ENCODE data around the gene R3HDM1.
A peak's percentile ranks its signal among the peaks of the same experiment; 100 is the strongest.
"Not testable (repeated sequence)": the region's sequence is repeated elsewhere in the genome, so short reads cannot be mapped to it uniquely, and the experiment has no call there.

The R3HDM1 gene

DNA sequence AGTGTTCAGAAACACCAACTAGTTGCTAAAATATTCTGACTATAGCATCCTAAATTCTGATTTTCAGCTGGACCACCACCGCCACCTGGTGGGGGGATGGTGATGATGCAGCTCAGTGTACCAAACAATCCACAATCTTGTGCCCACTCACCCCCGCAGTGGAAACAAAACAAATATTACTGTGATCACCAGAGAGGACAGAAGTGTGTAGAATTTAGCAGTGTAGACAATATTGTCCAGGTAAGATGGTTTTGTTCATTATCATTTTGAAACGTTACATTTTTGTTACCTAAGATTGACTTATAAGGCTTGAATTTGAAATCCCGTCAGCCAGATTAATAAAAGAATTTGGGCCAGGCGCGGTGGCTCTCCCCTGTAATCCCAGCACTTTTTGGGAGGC, 178.7 kb downstream of the R3HDM1 start:
- peak; percentile 26 for DNase-seq (ENCODE audit: low spot score)

DNA sequence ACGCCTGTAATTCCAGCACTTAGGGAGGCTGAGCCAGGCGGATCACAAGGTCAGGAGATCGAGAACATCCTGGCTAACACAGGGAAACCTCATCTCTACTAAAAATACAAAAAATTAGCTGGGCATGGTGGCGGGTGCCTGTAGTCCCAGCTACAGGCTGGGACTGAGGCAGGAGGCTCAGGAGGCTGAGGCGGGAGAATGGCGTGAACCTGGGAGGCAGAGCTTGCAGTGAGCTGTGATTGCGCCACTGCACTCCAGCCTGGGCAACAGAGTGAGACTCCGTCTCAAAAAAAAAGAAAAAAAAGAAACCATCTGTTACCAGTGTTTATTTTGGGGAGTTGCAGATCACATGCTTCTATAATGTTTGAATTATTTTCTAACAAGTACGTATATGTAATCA, 183.8 kb downstream of the R3HDM1 start:
- not testable (repeated sequence) for DNase-seq (ENCODE audit: low spot score)

DNA sequence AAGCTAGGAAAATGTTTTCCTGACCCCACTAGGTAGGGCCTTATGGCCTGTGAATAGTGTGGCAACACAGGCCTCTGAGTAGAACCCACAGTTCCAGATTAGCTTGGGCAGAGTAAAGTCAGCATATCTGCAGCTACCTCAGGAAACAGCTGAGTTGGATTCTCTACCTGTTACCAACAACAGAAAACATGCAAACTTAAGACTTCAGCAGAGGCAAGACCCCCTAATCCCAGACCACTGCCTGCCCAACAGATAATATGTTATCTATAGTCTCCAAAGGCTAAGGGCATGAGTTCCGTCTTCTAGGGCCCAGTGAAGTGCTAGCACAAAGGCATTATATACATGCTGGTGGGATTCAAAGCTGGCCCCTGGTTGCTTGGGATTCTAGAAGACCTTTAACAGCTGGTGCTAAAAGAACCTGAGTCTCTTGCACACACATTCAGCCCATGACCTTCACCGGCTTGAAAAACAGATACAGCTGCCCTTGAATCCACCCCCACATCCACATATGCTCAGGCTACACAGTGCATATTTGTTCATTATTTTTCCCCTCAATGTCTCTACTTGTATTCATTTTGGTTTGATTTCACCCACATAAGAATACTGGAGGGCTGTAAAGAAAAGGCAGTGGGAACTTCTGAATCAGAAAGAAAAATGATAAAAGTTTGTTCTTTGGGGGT, 196.9 kb downstream of the R3HDM1 start:
- no peak for DNase-seq (ENCODE audit: low spot score)

DNA sequence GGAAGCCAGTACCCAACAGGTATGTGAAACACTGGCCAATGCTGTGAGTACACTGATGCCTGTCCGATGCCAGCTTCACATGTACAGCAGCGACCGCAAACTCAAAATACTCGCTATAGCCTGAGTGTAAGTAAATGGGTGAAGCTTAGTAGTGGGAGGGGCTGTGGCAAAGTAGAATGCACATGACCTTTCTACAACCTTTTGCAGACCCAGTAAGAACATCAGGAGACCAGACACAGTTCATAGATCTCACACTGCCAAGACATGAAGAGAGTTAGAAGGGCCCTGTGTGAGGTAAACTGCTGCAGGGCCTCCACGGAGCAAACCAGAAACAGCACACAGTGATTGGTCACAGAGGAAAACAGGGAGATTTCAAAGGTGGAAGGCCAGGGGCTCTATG, 201.3 kb downstream of the R3HDM1 start:
- no peak for DNase-seq (ENCODE audit: low spot score)

DNA sequence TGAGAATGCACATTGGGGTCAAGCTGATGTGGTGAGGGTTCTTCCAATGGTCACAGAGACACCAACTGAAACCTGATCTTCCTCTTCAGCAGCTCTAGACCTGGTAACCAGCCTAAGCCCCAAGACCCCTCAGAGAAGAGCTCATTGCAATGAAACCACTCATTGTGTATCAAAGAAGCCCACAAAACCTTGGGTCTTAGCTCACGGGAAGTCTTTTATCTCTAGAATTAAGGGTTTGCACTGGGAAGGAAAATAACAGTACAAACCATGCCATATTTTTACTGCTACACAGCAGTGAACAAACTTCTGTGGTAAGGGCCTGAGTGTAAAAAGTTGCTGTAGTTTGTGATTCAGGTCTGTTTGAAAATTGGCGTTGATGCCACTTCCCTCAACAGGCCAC, 201.8 kb downstream of the R3HDM1 start:
- DNase-seq (ENCODE audit: low spot score): no peak

DNA sequence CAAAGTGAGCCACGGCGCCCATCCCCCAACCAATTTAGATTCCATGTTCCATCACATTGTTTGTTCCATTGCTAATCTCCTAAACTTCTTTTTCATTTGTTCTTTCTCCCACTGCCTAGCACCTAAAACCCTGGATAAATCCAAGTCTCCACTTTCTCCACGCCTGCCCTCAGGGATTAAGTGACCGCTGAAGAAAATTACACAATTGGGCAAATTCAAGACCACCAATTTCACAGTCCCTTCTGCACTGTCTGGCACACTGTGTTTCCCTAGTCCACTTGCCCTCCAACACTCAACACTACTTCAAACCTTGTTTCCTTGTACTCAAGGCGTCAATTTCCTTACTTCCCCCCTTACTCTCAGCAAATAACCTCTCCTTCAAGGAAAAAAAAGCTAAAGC, 205.3 kb downstream of the R3HDM1 start:
- DNase-seq (ENCODE audit: low spot score): no peak

DNA sequence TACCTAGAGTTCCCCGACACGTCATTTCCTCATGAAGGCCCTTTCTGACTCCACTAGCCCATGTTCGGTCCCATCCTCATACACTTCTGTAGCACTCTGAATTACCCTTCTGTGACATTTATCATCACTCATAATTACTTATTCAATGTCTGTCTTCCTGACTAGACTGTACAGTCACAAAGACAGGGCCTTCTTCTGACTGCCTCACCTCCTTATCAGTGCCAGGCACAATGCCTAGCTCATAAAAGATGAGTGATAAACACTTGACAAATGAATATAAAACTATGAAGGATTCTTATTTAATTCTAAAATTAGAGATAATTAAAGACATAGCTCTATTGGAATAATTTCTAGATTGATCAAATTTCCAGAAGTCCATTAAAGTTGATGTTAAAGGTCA, 208.9 kb downstream of the R3HDM1 start:
- DNase-seq (ENCODE audit: low spot score): no peak

DNA sequence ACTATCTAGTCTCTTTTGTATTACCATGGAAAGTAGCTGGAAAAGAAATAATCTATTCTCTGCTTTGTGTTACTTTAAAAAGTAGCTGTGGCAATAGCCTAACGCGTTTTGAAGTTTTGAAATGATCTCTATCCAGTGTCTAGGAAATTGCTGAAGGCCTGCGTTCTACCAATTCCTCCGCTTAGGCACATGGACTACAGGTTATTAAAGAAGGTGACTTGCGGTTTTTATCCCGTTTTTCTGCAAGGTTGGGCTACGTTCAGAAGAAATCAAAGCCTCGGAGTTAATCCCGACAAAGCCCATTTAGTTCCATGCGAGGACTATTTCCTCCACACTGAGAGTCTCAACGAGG, 209.7 kb downstream of the R3HDM1 start:
- DNase-seq (ENCODE audit: low spot score): no peak

DNA sequence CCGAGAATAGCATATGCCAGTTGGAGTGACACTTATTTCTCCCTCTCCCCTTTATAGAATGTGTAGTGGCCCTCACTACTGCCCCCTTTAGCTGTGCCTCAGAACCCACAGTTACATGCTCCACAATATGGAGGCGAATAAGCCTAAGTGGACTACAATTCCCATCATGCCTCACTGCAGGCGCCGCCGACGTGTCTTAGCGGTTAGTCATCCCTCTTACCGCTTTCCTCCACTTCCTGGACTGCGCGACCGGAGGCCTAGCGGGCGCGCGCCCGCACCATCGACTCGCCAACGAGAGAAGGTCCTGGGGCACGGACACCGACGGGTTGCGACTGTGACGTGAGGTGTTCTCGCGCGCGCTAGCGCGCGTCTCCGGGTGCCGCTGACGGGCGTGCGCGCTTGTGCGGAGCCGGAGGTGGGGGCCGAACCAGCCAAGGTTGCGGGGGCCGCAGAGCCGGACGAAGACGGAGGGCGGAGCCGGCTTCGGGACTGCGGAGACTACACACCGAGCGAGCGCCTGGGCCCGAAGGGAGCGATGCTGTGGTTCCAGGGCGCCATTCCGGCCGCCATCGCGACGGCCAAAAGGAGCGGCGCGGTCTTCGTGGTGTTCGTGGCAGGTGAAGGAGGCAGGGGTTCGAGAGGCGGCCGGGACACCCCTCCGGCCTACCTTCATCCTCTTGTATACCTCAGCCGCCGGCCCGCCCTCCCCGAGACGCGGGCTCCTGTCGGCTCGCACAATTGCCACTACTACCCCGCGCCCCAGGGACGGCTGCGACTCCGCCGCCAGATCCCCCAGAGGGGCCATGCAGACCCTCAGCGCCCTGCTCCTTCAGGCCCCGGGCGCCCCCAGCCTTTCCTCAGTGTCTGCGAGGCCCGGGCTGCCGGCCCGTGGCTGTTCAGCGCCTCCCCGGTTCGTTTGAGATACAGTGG, 210.4 kb downstream of the R3HDM1 start, which contains the start of gene UBXN4:
TSS of gene UBXN4 (plus strand) at position 461 of the 930 bp plus-strand sequence. CDS start at position 536, 75 bp downstream.
- DNase-seq (ENCODE audit: low spot score): peak; percentile 98

DNA sequence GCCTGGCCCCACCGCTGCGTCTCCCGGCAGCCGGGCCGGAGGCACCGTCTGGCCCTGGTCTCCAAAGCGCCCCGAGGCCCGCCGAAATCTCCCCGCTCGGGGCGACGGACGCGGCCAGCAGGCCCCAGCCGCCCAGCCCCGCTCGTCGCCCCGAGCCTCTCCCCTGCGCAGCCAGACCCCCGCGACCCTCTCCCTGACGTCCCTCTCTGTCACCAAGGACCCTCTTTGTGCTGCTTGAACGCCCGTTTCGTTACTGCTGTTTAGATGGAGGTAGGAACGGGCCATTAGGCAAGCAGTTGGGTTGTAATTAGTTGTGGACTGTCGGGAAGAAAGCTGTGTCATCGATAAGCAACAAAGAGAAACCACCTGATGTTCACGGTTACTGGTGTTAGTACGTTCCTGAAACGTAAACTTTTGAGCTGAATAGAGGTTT, 211.1 kb downstream of the R3HDM1 start:
- peak; percentile 74 for DNase-seq (ENCODE audit: low spot score)

DNA sequence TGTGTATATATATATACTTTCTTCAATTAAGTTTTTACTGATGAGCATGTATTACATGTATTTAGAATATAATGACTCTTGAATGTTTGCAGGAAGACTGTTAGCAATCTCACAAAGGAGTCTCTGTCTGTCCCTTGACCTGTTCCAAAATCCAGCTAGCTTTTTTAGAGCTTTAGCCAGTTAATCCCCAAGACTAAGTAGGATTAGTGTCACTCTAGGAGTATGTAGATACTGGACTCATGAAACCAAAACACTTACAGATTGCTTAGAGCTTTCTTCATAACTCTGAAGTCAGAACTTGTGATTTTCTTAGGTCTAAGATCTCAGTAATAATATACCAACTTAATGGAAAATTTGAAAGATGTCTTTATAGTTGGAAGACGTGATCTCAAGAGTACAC, 212.6 kb downstream of the R3HDM1 start:
- DNase-seq (ENCODE audit: low spot score): no peak

DNA sequence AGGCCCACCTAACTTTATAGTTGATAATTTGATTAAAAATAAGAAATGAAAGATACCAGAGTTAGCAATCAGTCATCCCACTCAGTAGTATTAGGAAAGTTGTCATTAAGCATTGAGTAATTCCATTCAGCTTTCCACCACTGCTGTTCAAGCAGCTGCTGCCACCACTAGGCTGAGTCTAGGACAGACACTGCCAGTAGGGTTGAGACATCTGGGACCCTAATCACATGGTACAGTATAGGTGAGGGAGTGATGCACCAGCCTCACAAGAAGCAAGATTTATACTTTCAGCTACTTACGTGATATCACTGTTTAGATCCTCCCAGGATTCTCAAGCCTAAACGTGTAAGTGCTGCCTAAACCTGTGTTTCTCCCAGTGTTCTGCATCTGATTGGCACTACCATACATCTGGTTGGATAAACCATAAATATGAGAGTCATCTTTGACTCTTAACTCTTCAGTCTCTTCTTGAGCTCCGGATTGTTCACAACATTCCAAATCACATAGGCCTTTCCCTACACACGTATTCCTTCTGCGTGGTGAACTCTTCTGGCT, 213.6 kb downstream of the R3HDM1 start:
- DNase-seq (ENCODE audit: low spot score): peak; percentile 36

DNA sequence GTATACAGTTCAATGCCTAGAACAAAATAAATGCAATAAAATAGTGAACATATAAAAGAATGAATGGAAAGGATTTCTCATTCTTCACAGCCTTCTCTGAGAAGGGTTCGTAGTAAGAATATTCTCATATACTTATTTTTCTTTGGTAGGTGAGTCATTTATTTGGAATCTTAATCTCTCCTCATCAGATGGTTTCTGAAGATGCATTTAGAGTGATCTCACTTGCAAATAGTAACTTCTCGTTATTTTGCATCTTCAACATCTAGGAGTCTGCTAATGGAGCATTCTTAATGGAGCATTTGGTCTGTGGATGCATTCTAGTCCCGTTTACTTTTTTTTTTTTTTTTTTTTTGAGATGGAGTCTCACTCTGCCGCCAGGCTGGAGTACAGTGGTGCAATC, 214.3 kb downstream of the R3HDM1 start:
- no peak for DNase-seq (ENCODE audit: low spot score)

DNA sequence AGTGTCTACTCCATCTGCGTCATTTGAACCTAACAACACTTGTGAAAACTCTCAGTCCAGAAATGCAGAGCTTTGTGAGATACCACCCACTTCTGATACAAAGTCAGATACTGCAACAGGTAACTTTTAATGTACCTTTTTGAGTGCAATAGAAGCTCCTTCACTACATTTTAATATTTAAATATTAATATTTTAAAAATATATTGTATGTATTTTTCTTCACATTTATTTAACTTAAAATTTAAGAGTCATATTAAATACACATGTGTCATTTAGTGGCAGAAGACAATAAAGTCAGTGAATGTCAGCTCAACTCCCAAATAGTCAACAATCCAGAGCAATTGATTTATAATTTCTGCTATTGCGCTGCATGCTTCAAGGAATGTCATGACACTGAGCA, 224.3 kb downstream of the R3HDM1 start:
- no peak for DNase-seq (ENCODE audit: low spot score)

DNA sequence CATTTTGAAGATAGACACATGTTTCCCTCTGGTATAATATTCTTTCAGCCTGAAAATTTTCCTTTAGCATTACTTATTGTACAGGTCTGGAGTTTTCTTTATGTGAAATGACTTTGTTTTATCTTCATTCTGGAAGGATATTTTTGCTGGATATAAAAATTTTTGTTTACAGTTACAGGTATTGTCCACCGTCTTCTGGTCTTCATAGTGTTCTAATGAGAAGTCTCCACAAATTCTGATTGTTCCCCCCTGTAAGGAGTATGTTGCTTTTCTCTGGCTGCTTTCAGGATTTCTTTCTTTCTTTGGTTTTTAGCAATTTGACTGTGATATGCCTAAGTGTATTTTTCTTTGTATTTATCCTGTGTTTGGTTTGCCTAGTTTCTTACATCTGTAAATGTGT, 225.4 kb downstream of the R3HDM1 start:
- no peak for DNase-seq (ENCODE audit: low spot score)

DNA sequence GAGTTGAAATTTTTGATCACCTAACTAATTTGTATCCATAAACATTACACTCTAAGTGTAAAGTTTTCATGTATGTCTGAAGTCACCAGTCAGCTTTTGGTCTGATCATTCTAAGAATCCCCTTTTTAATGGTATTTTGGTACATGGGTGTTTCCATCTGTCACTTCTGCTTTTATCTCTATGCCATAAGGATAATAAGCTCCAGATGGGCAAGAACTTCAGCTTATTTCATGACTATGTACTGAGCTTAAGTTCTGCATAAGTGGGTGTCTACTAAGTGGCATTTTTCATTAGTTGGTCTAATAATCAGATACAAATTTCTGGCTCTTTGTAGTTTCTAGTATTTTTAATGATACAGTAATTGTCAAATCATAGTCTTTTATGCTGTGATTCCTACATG, 230.7 kb downstream of the R3HDM1 start:
- DNase-seq (ENCODE audit: low spot score): no peak

DNA sequence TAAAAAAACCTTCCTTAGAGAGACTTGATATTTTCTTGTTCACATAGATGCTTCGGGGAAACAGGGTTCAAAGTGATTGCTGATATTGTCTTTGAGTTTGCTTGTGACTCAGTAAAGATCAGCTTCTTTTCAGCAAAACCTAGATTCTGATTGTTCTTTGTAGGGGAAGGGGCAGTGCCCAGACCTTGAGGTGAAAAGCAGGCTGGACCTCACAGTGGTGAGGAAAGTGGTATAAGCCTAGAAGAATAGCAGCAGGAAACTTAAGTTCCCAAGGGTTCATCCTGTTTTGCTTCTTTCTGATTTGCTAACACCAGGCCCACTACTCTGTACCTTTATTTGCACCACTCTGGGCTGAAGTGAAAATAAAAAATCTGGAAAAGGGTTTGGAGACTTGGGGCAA, 231.2 kb downstream of the R3HDM1 start:
- no peak for DNase-seq (ENCODE audit: low spot score)

DNA sequence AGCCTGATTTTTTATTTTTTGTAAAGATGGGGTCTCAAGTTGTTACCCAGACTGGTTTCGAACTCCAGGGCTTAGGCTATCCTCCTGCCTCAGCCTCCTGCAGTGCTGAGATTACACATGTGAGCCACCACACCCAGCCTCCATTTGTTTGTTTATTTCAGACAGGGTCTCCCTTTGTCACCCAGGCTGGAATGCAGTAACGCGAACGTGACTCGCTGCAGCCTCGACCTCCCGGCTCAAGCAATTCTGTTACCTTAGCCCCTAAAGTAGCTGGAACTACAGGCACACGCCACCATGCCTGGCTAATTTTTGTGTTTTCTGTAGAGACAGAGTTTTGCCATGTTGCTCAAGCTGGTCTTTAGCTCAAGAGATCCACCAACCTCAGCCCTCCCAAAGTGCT, 237.6 kb downstream of the R3HDM1 start:
- no peak for DNase-seq (ENCODE audit: low spot score)

DNA sequence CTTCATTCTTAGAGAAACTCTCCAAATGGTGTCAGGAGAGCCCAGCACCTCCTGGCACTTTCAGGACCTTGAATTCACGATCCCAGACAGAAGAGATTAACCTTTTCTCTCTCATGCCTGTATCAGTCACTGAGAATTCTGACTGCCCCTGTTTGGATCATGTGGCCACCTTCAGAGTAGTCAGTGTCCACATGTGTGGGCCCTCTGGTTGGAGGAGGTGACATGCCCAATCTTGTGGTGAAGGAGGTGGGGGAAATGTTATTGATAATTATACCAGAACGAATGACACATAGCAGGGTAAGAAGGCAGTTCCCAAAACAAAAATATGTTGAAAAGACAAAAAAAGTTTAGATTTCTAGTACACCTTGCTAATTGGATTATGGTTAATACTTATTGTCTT, 242.0 kb downstream of the R3HDM1 start:
- DNase-seq (ENCODE audit: low spot score): no peak

DNA sequence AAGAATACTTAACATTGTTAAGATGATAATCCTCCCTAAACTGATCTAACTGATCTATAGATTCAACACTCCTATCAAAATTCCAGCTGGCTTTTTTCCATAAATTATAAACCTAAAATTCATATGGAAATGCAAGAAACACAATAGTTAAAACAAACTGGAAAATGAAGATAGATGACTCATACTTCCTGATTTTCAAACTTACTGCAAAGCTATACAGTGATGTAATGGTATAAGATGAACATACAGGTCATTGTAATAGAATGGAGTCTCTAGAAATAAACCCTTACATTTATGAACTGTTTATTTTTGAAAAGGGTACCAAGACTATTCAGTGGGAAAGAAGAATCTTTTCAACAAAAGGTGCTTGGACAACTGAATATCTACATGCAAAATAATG, 242.6 kb downstream of the R3HDM1 start:
- DNase-seq (ENCODE audit: low spot score): no peak
